Endodermal cell (in vitro differentiated cells): ENCODE results near the gene ODAM. TPM values are rescaled to one million over a fixed set of nuclear protein-coding genes. Genes with fewer than 3 reads are reported as not detected.

Source experiments
- DNase-seq: peaks from one replicate; pipeline ENCODE4 v3.0.0-alpha.2; 2017
- H3K27ac ChIP-seq: 2 replicates; pipeline ENCODE4 v1.5.1; 2013; ENCODE audit warnings: mild to moderate bottlenecking, low read depth, low read length, moderate library complexity
- H3K27me3 ChIP-seq: 2 replicates; pipeline ENCODE4 v1.6.1; 2013; ENCODE audit warnings: mild to moderate bottlenecking, low read length, moderate library complexity; ENCODE audit not compliant: insufficient read depth, control insufficient read depth, poor library complexity, severe bottlenecking
- H3K36me3 ChIP-seq: 2 replicates; pipeline ENCODE4 v1.7.0; 2013; ENCODE audit warnings: mild to moderate bottlenecking, low read length, moderate library complexity; ENCODE audit not compliant: control insufficient read depth, insufficient read depth
- H3K4me1 ChIP-seq: one replicate; pipeline ENCODE4 v1.7.0; 2013; ENCODE audit warnings: low read length; ENCODE audit not compliant: control insufficient read depth, insufficient read depth
- H3K4me3 ChIP-seq: 2 replicates; pipeline ENCODE4 v1.5.1; 2013; ENCODE audit warnings: mild to moderate bottlenecking, low read length, moderate library complexity
- H3K9ac ChIP-seq: 2 replicates; pipeline ENCODE4 v1.6.1; 2013; ENCODE audit warnings: mild to moderate bottlenecking, low read length, moderate library complexity; ENCODE audit not compliant: poor library complexity, severe bottlenecking; ENCODE audit errors: extremely low read depth
- H3K9me3 ChIP-seq: 2 replicates; pipeline ENCODE4 v1.6.1; 2013; ENCODE audit warnings: mild to moderate bottlenecking, low read length, moderate library complexity; ENCODE audit not compliant: control insufficient read depth
- H3K27ac Mint-ChIP-seq: 2 replicates; pipeline ENCODE4 v1.8.0; 2020; ENCODE audit warnings: mixed read lengths
- H3K27me3 Mint-ChIP-seq: 2 replicates; pipeline ENCODE4 v1.8.0; 2021; ENCODE audit warnings: mild to moderate bottlenecking, mixed read lengths; ENCODE audit not compliant: insufficient read depth
- H3K36me3 Mint-ChIP-seq: 2 replicates; pipeline ENCODE4 v1.8.0; 2020; ENCODE audit warnings: low read depth, mixed read lengths
- H3K4me1 Mint-ChIP-seq: 2 replicates; pipeline ENCODE4 v1.8.0; 2020; ENCODE audit warnings: mixed read lengths
- H3K4me3 Mint-ChIP-seq: 2 replicates; pipeline ENCODE4 v1.8.0; 2020; ENCODE audit warnings: mild to moderate bottlenecking, moderate library complexity, mixed read lengths
- H3K9me3 Mint-ChIP-seq: 2 replicates; pipeline ENCODE4 v1.8.0; 2020; ENCODE audit warnings: mild to moderate bottlenecking, mixed read lengths
- CTCF ChIP-seq: fragments of 200-600 bp; sonication (generic); conservative IDR thresholded peaks from 2 replicates; pipeline ENCODE4 v1.5.0; 2021; ENCODE audit warnings: antibody characterized with exemption, mild to moderate bottlenecking
- WGBS, 2 experiments: methylation state at CpG; one replicate each; pipeline versions ENCODE4 v1.1.5 to v1.1.7; 2013; ENCODE audit warnings: missing lambda C conversion rate in 2 of 2, mixed read lengths in 1 of 2; ENCODE audit not compliant: insufficient coverage in 1 of 2, insufficient read length in 1 of 2; 5-methylcytosine and 5-hydroxymethylcytosine counted together
- total RNA-seq, 2 donors: library from RNA; stranded (reverse); fragmentation: NEBNext Ultra II Directional in 1 of 2; extraction: Animal tissue kit (Norgen Biotek cat#: 25700) in 1 of 2; gene quantifications; 2 replicates in 1 of 2; 3 replicates in 1 of 2; pipeline ENCODE4 v1.2.1, GENCODE V29; 2021

Gene ODAM
- total RNA-seq, 2 donors from 2014 or later = not detected

DNA sequence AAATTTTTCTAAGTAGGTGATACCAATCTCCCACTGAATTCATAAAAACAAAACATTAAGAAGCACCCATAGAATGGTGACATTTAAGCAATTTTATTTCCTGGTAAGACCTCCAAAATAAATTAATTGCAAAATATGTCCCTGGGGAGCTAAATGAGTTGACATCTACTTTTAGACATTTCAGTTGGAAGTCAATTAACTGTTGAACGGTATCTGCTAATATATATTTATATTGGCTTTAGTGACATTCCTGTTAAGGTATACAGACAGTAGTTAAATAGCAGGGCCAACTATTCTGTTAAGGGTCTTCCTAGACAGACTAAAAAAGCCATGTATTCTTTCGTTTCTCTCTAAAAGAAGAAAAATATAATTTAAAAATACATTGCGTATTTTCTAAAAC lies 41.6 kb upstream of the ODAM start, which contains the start of gene PRR27:
Gene PRR27, plus strand, starts transcription at position 301 of the 400 bp plus-strand sequence. CDS start 139 bp downstream, outside the sequence.
- no peak within 1 kb of the TSS for H3K27ac Mint-ChIP-seq
- no peaks in the 10 kb centered on the region for H3K36me3 Mint-ChIP-seq
- H3K27me3 Mint-ChIP-seq = peaks cover 3% of the 10 kb centered on the region
- no peaks in the 10 kb centered on the region for H3K9me3 Mint-ChIP-seq
- WGBS, 2 experiments = 100% methylated on average over 1 of the region's 3 CpGs; no CpG with 5 or more reads in 1 of the 2 experiments
- peaks cover 7% of the 10 kb centered on the region for H3K4me1 Mint-ChIP-seq
- H3K4me1 ChIP-seq = peaks cover 3% of the 10 kb centered on the region
- H3K27me3 ChIP-seq = no peaks in the 10 kb centered on the region
- no peaks in the 10 kb centered on the region for H3K36me3 ChIP-seq
- H3K9me3 ChIP-seq = no peaks in the 10 kb centered on the region
- no peak for DNase-seq
- no peak within 1 kb of the TSS for H3K27ac ChIP-seq
- no peak for TF ChIP-seq CTCF
- H3K9ac ChIP-seq = no peak within 1 kb of the TSS
- no peak within 1 kb of the TSS for H3K4me3 ChIP-seq
- H3K4me3 Mint-ChIP-seq = no peak within 1 kb of the TSS

DNA sequence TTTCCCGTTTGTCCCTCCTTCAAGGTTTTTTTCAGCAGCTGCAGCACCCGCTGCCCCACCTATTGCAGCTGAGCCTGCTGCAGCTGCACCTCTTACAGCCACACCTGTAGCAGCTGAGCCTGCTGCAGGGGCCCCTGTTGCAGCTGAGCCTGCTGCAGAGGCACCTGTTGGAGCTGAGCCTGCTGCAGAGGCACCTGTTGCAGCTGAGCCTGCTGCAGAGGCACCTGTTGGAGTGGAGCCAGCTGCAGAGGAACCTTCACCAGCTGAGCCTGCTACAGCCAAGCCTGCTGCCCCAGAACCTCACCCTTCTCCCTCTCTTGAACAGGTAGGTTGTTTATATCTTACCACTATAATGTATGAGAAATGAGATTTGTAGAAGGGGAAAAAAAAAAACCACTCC lies 36.9 kb upstream of the ODAM start:
- no peaks in the 10 kb centered on the region for H3K36me3 ChIP-seq
- H3K4me3 Mint-ChIP-seq = no peak overlapping the region

DNA sequence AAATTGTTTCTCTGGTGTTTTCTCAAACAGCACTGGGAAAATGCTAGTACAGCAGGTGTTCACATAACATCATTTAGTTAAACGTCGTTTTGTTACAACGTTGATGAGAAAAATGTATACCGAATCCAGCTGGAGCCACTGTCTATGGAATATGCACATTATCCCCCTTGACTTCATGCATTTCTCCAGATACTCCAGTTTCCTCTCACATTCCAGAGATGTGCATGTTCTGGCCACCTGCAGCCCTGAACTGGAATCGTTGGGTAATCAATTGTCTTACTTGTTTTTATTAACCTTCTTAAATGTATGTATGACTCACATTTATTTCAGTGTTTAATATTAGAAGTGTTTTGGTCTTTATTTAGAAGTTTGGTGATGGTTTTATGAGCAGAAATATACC lies 18.4 kb upstream of the ODAM start:
- H3K36me3 Mint-ChIP-seq = no peaks in the 10 kb centered on the region
- H3K27ac Mint-ChIP-seq = no peak overlapping the region
- no peak overlapping the region for H3K4me3 Mint-ChIP-seq

More for the DNA sequence above, 36.9 kb upstream of the ODAM start:
- no peak for TF ChIP-seq CTCF
- Histone ChIP-seq H3K27ac (no peak overlapping the region), H3K4me3 (no peak overlapping the region), H3K27me3 (no peaks in the 10 kb centered on the region), H3K4me1 (no peaks in the 10 kb centered on the region), H3K9me3 (no peaks in the 10 kb centered on the region), H3K9ac (no peak overlapping the region)
- 77% methylated on average over 2 of the region's 2 CpGs; no CpG with 5 or more reads in 1 of the 2 experiments for WGBS, 2 experiments
- Mint-ChIP-seq H3K27ac (no peak overlapping the region), H3K27me3 (peaks cover 3% of the 10 kb centered on the region), H3K4me1 (peaks cover 1% of the 10 kb centered on the region), H3K9me3 (no peaks in the 10 kb centered on the region), H3K36me3 (no peaks in the 10 kb centered on the region)
- DNase-seq = no peak

More for the DNA sequence above, 18.4 kb upstream of the ODAM start:
- Mint-ChIP-seq H3K9me3 (no peaks in the 10 kb centered on the region), H3K27me3 (no peaks in the 10 kb centered on the region), H3K4me1 (no peaks in the 10 kb centered on the region)
- H3K4me3 ChIP-seq = no peak overlapping the region
- H3K27ac ChIP-seq = no peak overlapping the region
- no peaks in the 10 kb centered on the region for H3K9me3 ChIP-seq
- peak; percentile 29 for TF ChIP-seq CTCF
- 83 to 91% methylated on average over 4 to 5 of the region's 5 CpGs for WGBS, 2 experiments
- no peaks in the 10 kb centered on the region for H3K36me3 ChIP-seq
- no peak for DNase-seq
- no peaks in the 10 kb centered on the region for H3K4me1 ChIP-seq
- H3K27me3 ChIP-seq = no peaks in the 10 kb centered on the region
- H3K9ac ChIP-seq = no peak overlapping the region
